ENCODE data around the gene PHF21B. TPM values are rescaled to one million over a fixed set of nuclear protein-coding genes. Genes with fewer than 3 reads are reported as not detected.

The PHF21B gene
- total RNA-seq, 2 experiments from 2014 or later, result not detected

GRCh38 chr22:44994399-44995104, 15.3 kb downstream of the PHF21B start:
- Mint-ChIP-seq H3K36me3 (no peaks in the 10 kb centered on the region), H3K27me3 (no peaks in the 10 kb centered on the region), H3K27ac (no peak overlapping the region), H3K4me3 (no peak overlapping the region), H3K4me1 (no peaks in the 10 kb centered on the region), H3K9me3 (no peaks in the 10 kb centered on the region)
- DNase-seq (no peak), ATAC-seq (ENCODE audit: low read depth) (no peak)
- POLR2A ChIA-PET, result no interaction called here

GRCh38 chr22:44992166-44992565, 17.6 kb downstream of the PHF21B start:
- Mint-ChIP-seq H3K4me3 (no peak overlapping the region), H3K4me1 (no peaks in the 10 kb centered on the region), H3K9me3 (no peaks in the 10 kb centered on the region), H3K27ac (no peak overlapping the region), H3K27me3 (no peaks in the 10 kb centered on the region), H3K36me3 (no peaks in the 10 kb centered on the region)
- DNase-seq, result no peak
- no peak for ATAC-seq (ENCODE audit: low read depth)
- POLR2A ChIA-PET, result no interaction called here

GRCh38 chr22:44991218-44991617, 18.6 kb downstream of the PHF21B start:
- Mint-ChIP-seq H3K9me3 (no peaks in the 10 kb centered on the region), H3K4me1 (no peaks in the 10 kb centered on the region), H3K27ac (no peak overlapping the region), H3K4me3 (no peak overlapping the region), H3K36me3 (no peaks in the 10 kb centered on the region), H3K27me3 (no peaks in the 10 kb centered on the region)
- POLR2A ChIA-PET, result no interaction called here
- DNase-seq (no peak), ATAC-seq (ENCODE audit: low read depth) (no peak)

GRCh38 chr22:44990810-44991209, 19.0 kb downstream of the PHF21B start:
- Mint-ChIP-seq H3K36me3 (no peaks in the 10 kb centered on the region), H3K27ac (no peak overlapping the region), H3K9me3 (no peaks in the 10 kb centered on the region), H3K4me3 (no peak overlapping the region), H3K4me1 (no peaks in the 10 kb centered on the region), H3K27me3 (no peaks in the 10 kb centered on the region)
- POLR2A ChIA-PET, result no interaction called here
- DNase-seq (no peak), ATAC-seq (ENCODE audit: low read depth) (no peak)

GRCh38 chr22:44990328-44990727, 19.5 kb downstream of the PHF21B start:
- ATAC-seq (ENCODE audit: low read depth) (no peak), DNase-seq (no peak)
- Mint-ChIP-seq H3K4me3 (no peak overlapping the region), H3K4me1 (no peaks in the 10 kb centered on the region), H3K9me3 (no peaks in the 10 kb centered on the region), H3K27me3 (no peaks in the 10 kb centered on the region), H3K27ac (no peak overlapping the region), H3K36me3 (no peaks in the 10 kb centered on the region)
- POLR2A ChIA-PET, result no interaction called here

GRCh38 chr22:44988671-44989070, 21.1 kb downstream of the PHF21B start:
- Mint-ChIP-seq H3K4me3 (no peak overlapping the region), H3K9me3 (peaks cover 4% of the 10 kb centered on the region), H3K27ac (no peak overlapping the region), H3K27me3 (no peaks in the 10 kb centered on the region), H3K36me3 (peaks cover 2% of the 10 kb centered on the region), H3K4me1 (no peaks in the 10 kb centered on the region)
- POLR2A ChIA-PET, result no interaction called here
- no peak for ATAC-seq (ENCODE audit: low read depth)
- DNase-seq, result no peak

GRCh38 chr22:44986926-44987325, 22.9 kb downstream of the PHF21B start:
- Mint-ChIP-seq H3K9me3 (peaks cover 4% of the 10 kb centered on the region), H3K36me3 (peaks cover 2% of the 10 kb centered on the region), H3K4me3 (no peak overlapping the region), H3K27me3 (no peaks in the 10 kb centered on the region), H3K27ac (no peak overlapping the region), H3K4me1 (no peaks in the 10 kb centered on the region)
- POLR2A ChIA-PET, result no interaction called here
- ATAC-seq (ENCODE audit: low read depth), result no peak
- DNase-seq, result no peak

GRCh38 chr22:44985906-44986527, 23.8 kb downstream of the PHF21B start:
- POLR2A ChIA-PET, result no interaction called here
- no peak overlapping the region for H3K27ac Mint-ChIP-seq
- peaks cover 4% of the 10 kb centered on the region for H3K9me3 Mint-ChIP-seq
- ATAC-seq (ENCODE audit: low read depth) (no peak), DNase-seq (no peak)
- no peak overlapping the region for H3K4me3 Mint-ChIP-seq
- H3K27me3 Mint-ChIP-seq, result no peaks in the 10 kb centered on the region
- H3K4me1 Mint-ChIP-seq, result no peaks in the 10 kb centered on the region
- H3K36me3 Mint-ChIP-seq, result peaks cover 2% of the 10 kb centered on the region

- peaks cover 4% of the 10 kb centered on the region for H3K9me3 Mint-ChIP-seq
- POLR2A ChIA-PET, result no interaction called here
- no peaks in the 10 kb centered on the region for H3K4me1 Mint-ChIP-seq
- H3K4me3 Mint-ChIP-seq, result no peak overlapping the region
- H3K27ac Mint-ChIP-seq, result no peak overlapping the region
- ATAC-seq (ENCODE audit: low read depth), result no peak
- no peaks in the 10 kb centered on the region for H3K27me3 Mint-ChIP-seq
- no peak for DNase-seq
- H3K36me3 Mint-ChIP-seq, result peaks cover 2% of the 10 kb centered on the region
Measured at GRCh38 chr22:44983878-44984482, 25.8 kb downstream of the PHF21B start.

GRCh38 chr22:44982445-44982844, 27.4 kb downstream of the PHF21B start:
- peaks cover 4% of the 10 kb centered on the region for H3K9me3 Mint-ChIP-seq
- no peak for ATAC-seq (ENCODE audit: low read depth)
- H3K36me3 Mint-ChIP-seq, result peaks cover 2% of the 10 kb centered on the region
- H3K4me3 Mint-ChIP-seq, result no peak overlapping the region
- POLR2A ChIA-PET, result no interaction called here
- H3K4me1 Mint-ChIP-seq, result no peaks in the 10 kb centered on the region
- no peak for DNase-seq
- H3K27me3 Mint-ChIP-seq, result no peaks in the 10 kb centered on the region
- H3K27ac Mint-ChIP-seq, result no peak overlapping the region

GRCh38 chr22:44981857-44982256, 27.9 kb downstream of the PHF21B start:
- no peak for DNase-seq
- H3K27ac Mint-ChIP-seq, result no peak overlapping the region
- no peak for ATAC-seq (ENCODE audit: low read depth)
- no peaks in the 10 kb centered on the region for H3K27me3 Mint-ChIP-seq
- no peak overlapping the region for H3K4me3 Mint-ChIP-seq
- POLR2A ChIA-PET, result no interaction called here
- no peaks in the 10 kb centered on the region for H3K4me1 Mint-ChIP-seq
- peaks cover 4% of the 10 kb centered on the region for H3K9me3 Mint-ChIP-seq
- H3K36me3 Mint-ChIP-seq, result peaks cover 2% of the 10 kb centered on the region

GRCh38 chr22:44979154-44979553, 30.7 kb downstream of the PHF21B start:
- Mint-ChIP-seq H3K9me3 (peaks cover 4% of the 10 kb centered on the region), H3K36me3 (peaks cover 2% of the 10 kb centered on the region), H3K4me1 (no peaks in the 10 kb centered on the region), H3K27me3 (peaks cover 3% of the 10 kb centered on the region), H3K4me3 (no peak overlapping the region), H3K27ac (no peak overlapping the region)
- POLR2A ChIA-PET, result no interaction called here
- ATAC-seq (ENCODE audit: low read depth) (no peak), DNase-seq (no peak)

- ATAC-seq (ENCODE audit: low read depth) (peak; percentile 92), DNase-seq (peak; percentile 91)
- Mint-ChIP-seq H3K27ac (no peak overlapping the region), H3K4me3 (no peak overlapping the region), H3K9me3 (no peaks in the 10 kb centered on the region), H3K27me3 (peaks cover 3% of the 10 kb centered on the region), H3K4me1 (no peaks in the 10 kb centered on the region), H3K36me3 (no peaks in the 10 kb centered on the region)
- POLR2A ChIA-PET, result no interaction called here
Measured at GRCh38 chr22:44975427-44976262, 34.2 kb downstream of the PHF21B start.

All from activated naive CD8-positive, alpha-beta T cell treated with anti-CD3 and anti-CD28 coated beads, Interleukin-2, amount 10 ng/mL, durations not matched to agents 7 days and 5 days (primary cell).